Ovary (tissue), 9 donors: Measurements from ENCODE around the gene RNF5. TPM values are rescaled to one million over a fixed set of nuclear protein-coding genes. Genes with fewer than 3 reads are reported as not detected.

Experiments
- DNase-seq, 5 donors: peaks; one replicate each; pipeline ENCODE4 v3.0.0-alpha.2; 2019 to 2020
- H3K27ac ChIP-seq, 2 donors: fragments of 200-600 bp; one replicate each; pipeline versions ENCODE4 v1.5.1 to v1.8.0; 2019 to 2022
- H3K27me3 ChIP-seq: fragments of 200-600 bp; one replicate; pipeline ENCODE4 v1.8.0; 2022
- H3K36me3 ChIP-seq: fragments of 200-600 bp; sonication (generic); one replicate; pipeline ENCODE4 v1.5.1; 2019
- H3K4me1 ChIP-seq: one replicate; pipeline ENCODE4 v1.8.1; 2013; ENCODE audit warnings: mild to moderate bottlenecking, moderate library complexity; ENCODE audit not compliant: insufficient read depth
- H3K4me3 ChIP-seq: fragments of 200-600 bp; sonication (generic); one replicate; pipeline ENCODE4 v1.5.1; 2017
- H3K9me3 ChIP-seq, 2 donors: fragments of 200-600 bp in 1 of 2; sonication (generic) in 1 of 2; one replicate each; pipeline versions ENCODE4 v1.5.1 to v1.8.1; 2013 to 2019; ENCODE audit warnings: mild to moderate bottlenecking in 1 of 2, moderate library complexity in 1 of 2
- CTCF ChIP-seq, 3 donors: fragments of 450-650 bp in 2 of 3; fragments of 200-600 bp in 1 of 3; IDR thresholded peaks; one replicate each; pipeline versions ENCODE4 v1.5.1 to v1.8.0; 2016 to 2022; ENCODE audit warnings: antibody characterized with exemption in 3 of 3, mild to moderate bottlenecking in 1 of 3
- EP300 ChIP-seq: sonication (generic); formaldehyde crosslinking; IDR thresholded peaks from one replicate; pipeline ENCODE4 v1.6.1; 2017; ENCODE audit warnings: antibody characterized with exemption
- POLR2A ChIP-seq: fragments of 450-650 bp; IDR thresholded peaks from one replicate; pipeline ENCODE4 v1.6.1; 2017; ENCODE audit warnings: antibody characterized with exemption, mild to moderate bottlenecking, moderate library complexity
- WGBS, 3 donors: extraction: QIAGEN DNeasy Blood & Tissue Kit in 1 of 3; methylation state at CpG; one replicate each; pipeline versions ENCODE4 v1.1.5 to v1.1.7; 2013 to 2017; 5-methylcytosine and 5-hydroxymethylcytosine counted together
- intact Hi-C, 4 donors: fragments of 100-400 bp; cut with DNase I; formaldehyde crosslinking; loops; one replicate each; pipeline versions ENCODE4 v1.11.0 to v1.15.1; 2022 to 2023
- polyA plus RNA-seq, 2 donors: library from polyadenylated mRNA; stranded (reverse); fragments of 200-250 nt in 1 of 2; fragments of 350-450 nt in 1 of 2; fragmentation: Illumina TruSeq in 1 of 2; extraction: RNeasy Lipid Tissue Mini Kit (QIAGEN cat#74804) in 1 of 2; gene quantifications; one replicate each; pipeline ENCODE4 v1.2.3, GENCODE V29; 2013 to 2014
- total RNA-seq, 7 donors: library from RNA; depleted of rRNA in 2 of 7; stranded (reverse); fragments of >200 nt in 2 of 7; fragmentation: NEBNext Ultra II Directional in 3 of 7; extraction: Animal tissue kit (Norgen Biotek cat#: 25700) in 3 of 7; gene quantifications; one replicate each; pipeline versions ENCODE4 v1.1.0 to v1.2.4, GENCODE V29; 2016 to 2023
- donor health status: DM: no; HTN: no; CAD: no; lungs with moderate emphysema.
- donor health status: DM: no; HTN: no; CAD: no.
- donor health status: Bipolar disorder and iron deficiency.
- donor health status: DM: yes; HTN: yes; CAD: no.
- donor health status: DM: no; HTN: no; CAD: no.
- donor health status: DM: yes; HTN: yes; CAD: no.

The RNF5 gene
- total and polyA plus RNA-seq, 9 donors: 49.2 to 103 (median 78.5) TPM

DNA sequence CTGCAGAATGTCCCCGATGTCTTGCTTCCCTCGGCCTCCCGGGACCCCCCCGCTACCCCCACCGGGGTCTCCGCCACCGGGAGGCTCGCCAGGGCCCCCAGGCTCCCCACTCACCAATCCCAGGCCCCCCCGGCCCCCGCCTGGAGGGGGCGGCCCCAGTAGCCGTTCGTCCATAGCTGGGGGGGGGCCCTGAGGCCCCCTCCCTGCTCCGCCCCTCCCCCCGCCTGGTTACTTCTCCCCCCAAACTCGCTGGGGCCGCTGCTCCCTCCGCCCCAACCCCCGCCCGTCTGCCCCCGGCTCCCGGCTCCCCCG lies 11.5 kb downstream of the RNF5 start:
- DNase-seq: peak in 4 of 5 donors; percentile 72 to 85 (median 79)
- peak overlapping the region; percentile 55 for H3K4me3 ChIP-seq
- H3K27me3 ChIP-seq: no peaks in the 10 kb centered on the region
- intact Hi-C loops: loop anchor here in 1 of 4 donors (10.0 kb wide), 2 partner anchors 465 to 785 kb away; partner anchors contain the start of genes DDAH2, LY6G6C and MPIG6B
- peak overlapping the region; percentile 93 to 95 for H3K27ac ChIP-seq
- 0 to 5% (median 0%) methylated on average over 8 to 23 of the region's 23 CpGs for WGBS, 3 donors
- H3K4me1 ChIP-seq: peaks cover 5% of the 10 kb centered on the region
- H3K36me3 ChIP-seq: no peaks in the 10 kb centered on the region
- no peaks in the 10 kb centered on the region for H3K9me3 ChIP-seq
- no peak for TF ChIP-seq POLR2A
- no peak for TF ChIP-seq EP300
- TF ChIP-seq CTCF (IDR thresholded peaks at IDR 0.05): no peak

- DNase-seq: peak; percentile 90 to 96 (median 95)
- WGBS, 3 donors: 2% methylated on average over 19 to 23 of the region's 23 CpGs
- Histone ChIP-seq H3K4me1 (peaks cover 5% of the 10 kb centered on the region), H3K4me3 (peak within 1 kb of the TSS; percentile 55), H3K9me3 (no peaks in the 10 kb centered on the region), H3K27me3 (no peaks in the 10 kb centered on the region), H3K27ac (peak within 1 kb of the TSS; percentile 93 to 95), H3K36me3 (no peaks in the 10 kb centered on the region)
- intact Hi-C loops: loop anchor here in 1 of 4 donors (10.0 kb wide), 1 partner anchor 785 kb away; no protein-coding TSS in a partner anchor
- TF ChIP-seq CTCF (IDR thresholded peaks at IDR 0.05) (no peak), POLR2A (peak; percentile 87)
These were observed 12.0 kb downstream of the RNF5 start, which contains the start of gene PBX2 for GRCh38 chr6:32190054-32190851. TSS of gene PBX2 (minus strand) at chr6:32190202. CDS start at chr6:32189915, 287 bp downstream.

- TF ChIP-seq EP300 (no peak), CTCF (IDR thresholded peaks at IDR 0.05) (no peak), POLR2A (no peak)
- intact Hi-C loops: loop anchor here in 1 of 4 donors (10.0 kb wide), 1 partner anchor 784 kb away; no protein-coding TSS in a partner anchor
- peak; percentile 27 to 53 (median 50) for DNase-seq
- H3K9me3 ChIP-seq: no peaks in the 10 kb centered on the region
- peak overlapping the region; percentile 55 for H3K4me3 ChIP-seq
- peaks cover 5% of the 10 kb centered on the region for H3K4me1 ChIP-seq
- H3K27me3 ChIP-seq: no peaks in the 10 kb centered on the region
- peak overlapping the region; percentile 93 to 95 for H3K27ac ChIP-seq
- WGBS, 3 donors: 81 to 88% (median 84%) methylated on average over 8 of the region's 8 CpGs
- H3K36me3 ChIP-seq: no peaks in the 10 kb centered on the region
These were observed 12.9 kb downstream of the RNF5 start for GRCh38 chr6:32190911-32191677.
